SIG-M5 (cell line): ENCODE data around the gene RNF112.
"Not testable (repeated sequence)": the region's sequence is repeated elsewhere in the genome, so short reads cannot be mapped to it uniquely, and the experiment has no call there.

Source experiments
- DNase-seq: peaks from one replicate; lab custom pipeline; 2025; lab: John Stamatoyannopoulos, UW

Gene RNF112

GRCh38 chr17:19448341-19449268 lies 37.6 kb downstream of the RNF112 start:
- DNase-seq = no peak

GRCh38 chr17:19449656-19450055 lies 38.6 kb downstream of the RNF112 start:
- no peak for DNase-seq

GRCh38 chr17:19453296-19453695 lies 42.3 kb downstream of the RNF112 start:
- no peak for DNase-seq

GRCh38 chr17:19454074-19454473 lies 43.0 kb downstream of the RNF112 start:
- no peak for DNase-seq

GRCh38 chr17:19456016-19456927 lies 45.2 kb downstream of the RNF112 start:
- DNase-seq = no peak

GRCh38 chr17:19457046-19457445 lies 46.0 kb downstream of the RNF112 start:
- DNase-seq = no peak

- DNase-seq = no peak
Measured at GRCh38 chr17:19457830-19458271, 46.8 kb downstream of the RNF112 start.

- not testable (repeated sequence) for DNase-seq
Measured at GRCh38 chr17:19458481-19458880, 47.4 kb downstream of the RNF112 start.

- not testable (repeated sequence) for DNase-seq
Measured at GRCh38 chr17:19459018-19459655, 48.1 kb downstream of the RNF112 start.

GRCh38 chr17:19460700-19461099 lies 49.7 kb downstream of the RNF112 start:
- DNase-seq = no peak

- no peak for DNase-seq
Measured at GRCh38 chr17:19461116-19461515, 50.1 kb downstream of the RNF112 start.

- DNase-seq = no peak
Measured at GRCh38 chr17:19461681-19462080, 50.6 kb downstream of the RNF112 start.

GRCh38 chr17:19462456-19463035 lies 51.5 kb downstream of the RNF112 start:
- not testable (repeated sequence) for DNase-seq

GRCh38 chr17:19464031-19465026 lies 53.3 kb downstream of the RNF112 start:
- DNase-seq = no peak
